SK-N-SH (cell line): ENCODE results near the gene STK39.

Experiments
- CHD2 ChIP-seq: fragments of 150-350 bp; IDR thresholded peaks from 2 replicates; pipeline ENCODE4 v1.6.1; 2018; ENCODE audit warnings: low read length; ENCODE audit not compliant: partially characterized antibody
- EP300 ChIP-seq, 2 experiments: IDR thresholded peaks; 2 replicates each; pipeline versions ENCODE4 v1.4.0 to v1.6.1; 2012; ENCODE audit warnings: borderline replicate concordance in 1 of 2, low read depth in 1 of 2, low read length in 1 of 2
- EZH2phosphoT487 ChIP-seq: fragments of 200-600 bp; sonication (generic); IDR thresholded peaks from 2 replicates; pipeline ENCODE4 v1.6.1; 2017; ENCODE audit warnings: low read depth, mixed run types, mild to moderate bottlenecking, antibody characterized with exemption, moderate library complexity, borderline replicate concordance
- FOXJ3 ChIP-seq: sonication (generic); formaldehyde crosslinking; IDR thresholded peaks from 2 replicates; pipeline ENCODE4 v1.5.1; 2020; ENCODE audit warnings: mild to moderate bottlenecking, missing genetic modification reagents
- FOXM1 ChIP-seq: IDR thresholded peaks from 2 replicates; pipeline ENCODE4 v1.4.0; 2012; ENCODE audit warnings: low read depth, mild to moderate bottlenecking
- NFIC ChIP-seq: IDR thresholded peaks from 2 replicates; pipeline ENCODE4 v1.4.0; 2012; ENCODE audit warnings: borderline replicate concordance
- POLR2AphosphoS5 ChIP-seq: IDR thresholded peaks from 2 replicates; pipeline ENCODE4 v1.6.1; 2012; ENCODE audit warnings: low read depth, low read length
- SIN3A ChIP-seq: IDR thresholded peaks from 2 replicates; pipeline ENCODE4 v1.6.1; 2012; ENCODE audit warnings: low read depth, mild to moderate bottlenecking, low read length, moderate library complexity, borderline replicate concordance
- TCF12 ChIP-seq: IDR thresholded peaks from 2 replicates; pipeline ENCODE4 v1.4.0; 2012
- YY1 ChIP-seq: IDR thresholded peaks from 2 replicates; pipeline ENCODE4 v1.4.0; 2012; ENCODE audit warnings: low read depth, mild to moderate bottlenecking
- TF ChIP-seq, protein P1 (sequence below): fragments of 200-600 bp; sonication (generic); IDR thresholded peaks from 2 replicates; pipeline ENCODE4 v1.6.1; 2017; ENCODE audit warnings: antibody characterized with exemption, mild to moderate bottlenecking, moderate library complexity
- TF ChIP-seq, protein P2 (sequence below): fragments of 150-350 bp; IDR thresholded peaks from 2 replicates; pipeline ENCODE4 v1.6.1; 2016; ENCODE audit warnings: mild to moderate bottlenecking, low read depth, low read length
- TF ChIP-seq, protein P3 (sequence below): IDR thresholded peaks from 2 replicates; pipeline ENCODE4 v1.6.1; 2012; ENCODE audit warnings: mild to moderate bottlenecking, low read depth, low read length, moderate library complexity
- TF ChIP-seq, protein P4 (sequence below): IDR thresholded peaks from 2 replicates; pipeline ENCODE4 v1.4.0; 2012; ENCODE audit warnings: low read depth

DNA sequence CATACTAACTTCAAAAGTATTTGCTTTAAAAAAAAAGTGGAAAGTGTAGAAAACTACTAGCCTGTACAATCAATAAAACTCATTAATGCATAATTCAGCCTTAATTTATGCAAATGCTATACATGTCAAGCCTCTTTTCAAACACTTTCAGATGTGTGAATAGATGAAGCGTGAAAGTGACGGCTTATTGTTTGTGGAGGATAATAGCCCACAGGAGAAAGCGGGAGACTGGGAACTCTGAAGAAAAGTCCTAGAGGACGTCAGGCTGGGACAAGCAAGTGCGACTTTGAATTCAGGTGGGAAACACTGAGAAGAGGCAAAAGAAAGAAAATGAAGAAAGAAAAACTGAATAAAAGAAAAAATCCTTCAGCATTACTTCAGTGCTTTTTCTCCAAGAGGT, 108.5 kb downstream of the STK39 start:
- TF ChIP-seq, protein P1, sequence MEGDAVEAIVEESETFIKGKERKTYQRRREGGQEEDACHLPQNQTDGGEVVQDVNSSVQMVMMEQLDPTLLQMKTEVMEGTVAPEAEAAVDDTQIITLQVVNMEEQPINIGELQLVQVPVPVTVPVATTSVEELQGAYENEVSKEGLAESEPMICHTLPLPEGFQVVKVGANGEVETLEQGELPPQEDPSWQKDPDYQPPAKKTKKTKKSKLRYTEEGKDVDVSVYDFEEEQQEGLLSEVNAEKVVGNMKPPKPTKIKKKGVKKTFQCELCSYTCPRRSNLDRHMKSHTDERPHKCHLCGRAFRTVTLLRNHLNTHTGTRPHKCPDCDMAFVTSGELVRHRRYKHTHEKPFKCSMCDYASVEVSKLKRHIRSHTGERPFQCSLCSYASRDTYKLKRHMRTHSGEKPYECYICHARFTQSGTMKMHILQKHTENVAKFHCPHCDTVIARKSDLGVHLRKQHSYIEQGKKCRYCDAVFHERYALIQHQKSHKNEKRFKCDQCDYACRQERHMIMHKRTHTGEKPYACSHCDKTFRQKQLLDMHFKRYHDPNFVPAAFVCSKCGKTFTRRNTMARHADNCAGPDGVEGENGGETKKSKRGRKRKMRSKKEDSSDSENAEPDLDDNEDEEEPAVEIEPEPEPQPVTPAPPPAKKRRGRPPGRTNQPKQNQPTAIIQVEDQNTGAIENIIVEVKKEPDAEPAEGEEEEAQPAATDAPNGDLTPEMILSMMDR = no peak
- TF ChIP-seq YY1 (no peak), EZH2phosphoT487 (no peak), FOXJ3 (CRISPR knock-in tag) (no peak), TCF12 (no peak), EP300 (IDR thresholded peaks at IDR 0.05; ENCODE audit: borderline replicate concordance in 1 of 2, low read depth in 1 of 2, low read length in 1 of 2) (no peak), POLR2AphosphoS5 (no peak), NFIC (no peak), SIN3A (no peak), FOXM1 (no peak), CHD2 (no peak)
- TF ChIP-seq, protein P2, sequence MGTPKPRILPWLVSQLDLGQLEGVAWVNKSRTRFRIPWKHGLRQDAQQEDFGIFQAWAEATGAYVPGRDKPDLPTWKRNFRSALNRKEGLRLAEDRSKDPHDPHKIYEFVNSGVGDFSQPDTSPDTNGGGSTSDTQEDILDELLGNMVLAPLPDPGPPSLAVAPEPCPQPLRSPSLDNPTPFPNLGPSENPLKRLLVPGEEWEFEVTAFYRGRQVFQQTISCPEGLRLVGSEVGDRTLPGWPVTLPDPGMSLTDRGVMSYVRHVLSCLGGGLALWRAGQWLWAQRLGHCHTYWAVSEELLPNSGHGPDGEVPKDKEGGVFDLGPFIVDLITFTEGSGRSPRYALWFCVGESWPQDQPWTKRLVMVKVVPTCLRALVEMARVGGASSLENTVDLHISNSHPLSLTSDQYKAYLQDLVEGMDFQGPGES = no peak
- TF ChIP-seq, protein P3, sequence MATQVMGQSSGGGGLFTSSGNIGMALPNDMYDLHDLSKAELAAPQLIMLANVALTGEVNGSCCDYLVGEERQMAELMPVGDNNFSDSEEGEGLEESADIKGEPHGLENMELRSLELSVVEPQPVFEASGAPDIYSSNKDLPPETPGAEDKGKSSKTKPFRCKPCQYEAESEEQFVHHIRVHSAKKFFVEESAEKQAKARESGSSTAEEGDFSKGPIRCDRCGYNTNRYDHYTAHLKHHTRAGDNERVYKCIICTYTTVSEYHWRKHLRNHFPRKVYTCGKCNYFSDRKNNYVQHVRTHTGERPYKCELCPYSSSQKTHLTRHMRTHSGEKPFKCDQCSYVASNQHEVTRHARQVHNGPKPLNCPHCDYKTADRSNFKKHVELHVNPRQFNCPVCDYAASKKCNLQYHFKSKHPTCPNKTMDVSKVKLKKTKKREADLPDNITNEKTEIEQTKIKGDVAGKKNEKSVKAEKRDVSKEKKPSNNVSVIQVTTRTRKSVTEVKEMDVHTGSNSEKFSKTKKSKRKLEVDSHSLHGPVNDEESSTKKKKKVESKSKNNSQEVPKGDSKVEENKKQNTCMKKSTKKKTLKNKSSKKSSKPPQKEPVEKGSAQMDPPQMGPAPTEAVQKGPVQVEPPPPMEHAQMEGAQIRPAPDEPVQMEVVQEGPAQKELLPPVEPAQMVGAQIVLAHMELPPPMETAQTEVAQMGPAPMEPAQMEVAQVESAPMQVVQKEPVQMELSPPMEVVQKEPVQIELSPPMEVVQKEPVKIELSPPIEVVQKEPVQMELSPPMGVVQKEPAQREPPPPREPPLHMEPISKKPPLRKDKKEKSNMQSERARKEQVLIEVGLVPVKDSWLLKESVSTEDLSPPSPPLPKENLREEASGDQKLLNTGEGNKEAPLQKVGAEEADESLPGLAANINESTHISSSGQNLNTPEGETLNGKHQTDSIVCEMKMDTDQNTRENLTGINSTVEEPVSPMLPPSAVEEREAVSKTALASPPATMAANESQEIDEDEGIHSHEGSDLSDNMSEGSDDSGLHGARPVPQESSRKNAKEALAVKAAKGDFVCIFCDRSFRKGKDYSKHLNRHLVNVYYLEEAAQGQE = no peak
- TF ChIP-seq, protein P4, sequence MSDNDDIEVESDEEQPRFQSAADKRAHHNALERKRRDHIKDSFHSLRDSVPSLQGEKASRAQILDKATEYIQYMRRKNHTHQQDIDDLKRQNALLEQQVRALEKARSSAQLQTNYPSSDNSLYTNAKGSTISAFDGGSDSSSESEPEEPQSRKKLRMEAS = no peak
